ENCODE results near the gene CALML5.

Gene CALML5

DNA sequence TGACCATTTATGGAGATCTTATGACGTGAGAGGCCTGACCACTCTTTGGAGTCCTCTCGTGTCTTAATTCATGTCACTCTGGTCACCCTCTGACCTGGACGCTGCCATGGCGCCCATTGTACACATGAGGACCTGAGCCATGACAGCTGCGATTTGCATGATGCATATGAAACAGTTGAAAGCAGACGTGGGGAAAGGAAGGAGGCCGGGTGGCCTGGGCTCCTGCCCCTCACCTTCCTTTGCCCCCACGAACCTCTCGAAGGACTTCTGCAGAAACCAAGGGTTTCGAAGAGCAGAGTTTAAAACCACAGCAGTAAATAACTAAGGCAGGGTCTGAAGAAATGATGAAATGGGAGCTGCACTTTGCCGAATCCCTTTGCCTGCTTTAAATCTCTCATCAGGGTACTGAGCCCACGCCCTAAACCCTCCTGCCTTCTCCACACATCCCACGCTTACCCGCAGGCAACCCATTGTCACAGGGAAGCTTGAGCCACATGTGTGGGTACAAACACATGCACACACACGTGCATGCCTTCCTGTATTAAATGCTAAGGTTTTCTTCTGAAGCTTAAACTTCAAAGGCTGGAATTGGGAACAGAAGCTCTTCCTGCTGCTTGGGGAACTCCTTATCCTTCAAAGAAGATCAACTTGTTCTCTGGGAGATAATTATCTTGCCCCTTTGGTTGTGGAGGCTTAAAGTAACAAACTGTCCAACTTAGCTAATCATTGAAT lies 13.7 kb upstream of the CALML5 start:
- no peak overlapping the region for H3K27ac ChIP-seq (ENCODE audit: extremely low read depth, low read depth, low read length)
- H3K4me3 ChIP-seq (ENCODE audit: low read depth, low read length) = no peak overlapping the region
- H3K36me3 ChIP-seq (ENCODE audit: control insufficient read depth in 2 of 2, insufficient read depth in 1 of 2, low read length in 2 of 2) = no peaks in the 10 kb centered on the region
- no peaks in the 10 kb centered on the region for H3K9me3 ChIP-seq (ENCODE audit: control insufficient read depth, insufficient read depth, low read depth, low read length)
- 0 out of 2 replicates have a peak, but pooled peaks cover 1% of the 10 kb centered on the region for H3K4me1 ChIP-seq (ENCODE audit: control insufficient read depth, insufficient read depth, low read length)
- ChIA-PET POLR2A (no interaction called here), CTCF (interaction anchor here (0.5 to 0.6 kb wide), 2 partner anchors 8 to 664 kb away, joined by 3 to 6 read pairs; no protein-coding TSS in a partner anchor)
- TF ChIP-seq EGR2 (tag by site-specific recombination; IDR thresholded peaks at IDR 0.05; ENCODE audit: low read depth) (0 out of 2 replicates have a peak, but pooled peaks have one; percentile 50), GLIS2 (tag by site-specific recombination; IDR thresholded peaks at IDR 0.05) (no peak), SP3 (tag by site-specific recombination; IDR thresholded peaks at IDR 0.05) (no peak), ZNF747 (tag by site-specific recombination; IDR thresholded peaks at IDR 0.05) (no peak), ZNF280D (tag by site-specific recombination; IDR thresholded peaks at IDR 0.05) (no peak), ZBTB8A (tag by site-specific recombination; IDR thresholded peaks at IDR 0.05) (no peak), ZNF184 (tag by site-specific recombination; IDR thresholded peaks at IDR 0.05) (no peak), ZNF473 (tag by site-specific recombination; IDR thresholded peaks at IDR 0.05) (no peak), ZNF157 (tag by site-specific recombination; IDR thresholded peaks at IDR 0.05) (no peak), ZNF529 (tag by site-specific recombination; IDR thresholded peaks at IDR 0.05; ENCODE audit: insufficient replicate concordance) (no peak), ZNF843 (tag by site-specific recombination; IDR thresholded peaks at IDR 0.05) (no peak), ZNF600 (tag by site-specific recombination; IDR thresholded peaks at IDR 0.05) (no peak), ZFHX2 (tag by site-specific recombination; conservative IDR thresholded peaks at IDR 0.05) (peak; percentile 41; the same call in 1 of the 2 replicates), ZNF266 (tag by site-specific recombination; IDR thresholded peaks at IDR 0.05; ENCODE audit: low read depth) (no peak), HOXC10 (CRISPR knock-in tag; IDR thresholded peaks at IDR 0.05) (no peak)
- TF ChIP-seq, protein P1, sequence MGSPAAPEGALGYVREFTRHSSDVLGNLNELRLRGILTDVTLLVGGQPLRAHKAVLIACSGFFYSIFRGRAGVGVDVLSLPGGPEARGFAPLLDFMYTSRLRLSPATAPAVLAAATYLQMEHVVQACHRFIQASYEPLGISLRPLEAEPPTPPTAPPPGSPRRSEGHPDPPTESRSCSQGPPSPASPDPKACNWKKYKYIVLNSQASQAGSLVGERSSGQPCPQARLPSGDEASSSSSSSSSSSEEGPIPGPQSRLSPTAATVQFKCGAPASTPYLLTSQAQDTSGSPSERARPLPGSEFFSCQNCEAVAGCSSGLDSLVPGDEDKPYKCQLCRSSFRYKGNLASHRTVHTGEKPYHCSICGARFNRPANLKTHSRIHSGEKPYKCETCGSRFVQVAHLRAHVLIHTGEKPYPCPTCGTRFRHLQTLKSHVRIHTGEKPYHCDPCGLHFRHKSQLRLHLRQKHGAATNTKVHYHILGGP (tag by site-specific recombination; IDR thresholded peaks at IDR 0.05) = no peak

- H3K36me3 ChIP-seq (ENCODE audit: control insufficient read depth in 2 of 2, insufficient read depth in 1 of 2, low read length in 2 of 2) = no peaks in the 10 kb centered on the region
- CTCF ChIA-PET = interaction anchor here (0.7 kb wide), 1 partner anchor 48 kb away, joined by 3 read pairs; no protein-coding TSS in a partner anchor
- POLR2A ChIA-PET = no interaction called here
- no peaks in the 10 kb centered on the region for H3K4me1 ChIP-seq (ENCODE audit: control insufficient read depth, insufficient read depth, low read length)
- no peaks in the 10 kb centered on the region for H3K9me3 ChIP-seq (ENCODE audit: control insufficient read depth, insufficient read depth, low read depth, low read length)
- no peak overlapping the region for H3K27ac ChIP-seq (ENCODE audit: extremely low read depth, low read depth, low read length)
- no peak overlapping the region for H3K4me3 ChIP-seq (ENCODE audit: low read depth, low read length)
- TF ChIP-seq ZNF830 (tag by site-specific recombination; IDR thresholded peaks at IDR 0.05; ENCODE audit: low read depth) = no peak
- no peak for TF ChIP-seq SCRT1 (tag by site-specific recombination; IDR thresholded peaks at IDR 0.05; ENCODE audit: borderline replicate concordance)
- no peak for TF ChIP-seq GLI2 (tag by site-specific recombination; IDR thresholded peaks at IDR 0.05; ENCODE audit: borderline replicate concordance, low read depth)
- TF ChIP-seq, protein P2, sequence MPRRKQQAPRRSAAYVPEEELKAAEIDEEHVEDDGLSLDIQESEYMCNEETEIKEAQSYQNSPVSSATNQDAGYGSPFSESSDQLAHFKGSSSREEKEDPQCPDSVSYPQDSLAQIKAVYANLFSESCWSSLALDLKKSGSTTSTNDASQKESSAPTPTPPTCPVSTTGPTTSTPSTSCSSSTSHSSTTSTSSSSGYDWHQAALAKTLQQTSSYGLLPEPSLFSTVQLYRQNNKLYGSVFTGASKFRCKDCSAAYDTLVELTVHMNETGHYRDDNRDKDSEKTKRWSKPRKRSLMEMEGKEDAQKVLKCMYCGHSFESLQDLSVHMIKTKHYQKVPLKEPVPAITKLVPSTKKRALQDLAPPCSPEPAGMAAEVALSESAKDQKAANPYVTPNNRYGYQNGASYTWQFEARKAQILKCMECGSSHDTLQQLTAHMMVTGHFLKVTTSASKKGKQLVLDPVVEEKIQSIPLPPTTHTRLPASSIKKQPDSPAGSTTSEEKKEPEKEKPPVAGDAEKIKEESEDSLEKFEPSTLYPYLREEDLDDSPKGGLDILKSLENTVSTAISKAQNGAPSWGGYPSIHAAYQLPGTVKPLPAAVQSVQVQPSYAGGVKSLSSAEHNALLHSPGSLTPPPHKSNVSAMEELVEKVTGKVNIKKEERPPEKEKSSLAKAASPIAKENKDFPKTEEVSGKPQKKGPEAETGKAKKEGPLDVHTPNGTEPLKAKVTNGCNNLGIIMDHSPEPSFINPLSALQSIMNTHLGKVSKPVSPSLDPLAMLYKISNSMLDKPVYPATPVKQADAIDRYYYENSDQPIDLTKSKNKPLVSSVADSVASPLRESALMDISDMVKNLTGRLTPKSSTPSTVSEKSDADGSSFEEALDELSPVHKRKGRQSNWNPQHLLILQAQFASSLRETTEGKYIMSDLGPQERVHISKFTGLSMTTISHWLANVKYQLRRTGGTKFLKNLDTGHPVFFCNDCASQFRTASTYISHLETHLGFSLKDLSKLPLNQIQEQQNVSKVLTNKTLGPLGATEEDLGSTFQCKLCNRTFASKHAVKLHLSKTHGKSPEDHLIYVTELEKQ (tag by site-specific recombination; IDR thresholded peaks at IDR 0.05; ENCODE audit: borderline replicate concordance) = no peak
- no peak for TF ChIP-seq OVOL3 (tag by site-specific recombination; IDR thresholded peaks at IDR 0.05)
- no peak for TF ChIP-seq ZNF114 (tag by site-specific recombination; IDR thresholded peaks at IDR 0.05)
- TF ChIP-seq ZNF549 (tag by site-specific recombination; IDR thresholded peaks at IDR 0.05) = no peak
- no peak for TF ChIP-seq ZNF837 (tag by site-specific recombination; IDR thresholded peaks at IDR 0.05)
- TF ChIP-seq ZBTB10 (tag by site-specific recombination; IDR thresholded peaks at IDR 0.05) = no peak
Observed at GRCh38 chr10:5512331-5512730, 13.0 kb upstream of the CALML5 start.
